Measurements from ENCODE around the gene TMEM106C.

Gene TMEM106C

GRCh38 chr12:47980779-47981495 is 17.5 kb downstream of the TMEM106C start:
- DNase-seq: no peak

- DNase-seq: no peak
Measured at GRCh38 chr12:47981496-47982260, 18.3 kb downstream of the TMEM106C start.

GRCh38 chr12:47982311-47982710 is 18.9 kb downstream of the TMEM106C start:
- no peak for DNase-seq

GRCh38 chr12:47982770-47983169 is 19.4 kb downstream of the TMEM106C start:
- no peak for DNase-seq

- DNase-seq: no peak
Measured at GRCh38 chr12:47983541-47984115, 20.2 kb downstream of the TMEM106C start.

- no peak for DNase-seq
Measured at GRCh38 chr12:47984331-47984801, 21.0 kb downstream of the TMEM106C start.

- DNase-seq: no peak
Measured at GRCh38 chr12:47985596-47986290, 22.3 kb downstream of the TMEM106C start.

- DNase-seq: no peak
Measured at GRCh38 chr12:47986291-47986660, 22.9 kb downstream of the TMEM106C start.

GRCh38 chr12:47986832-47987231 is 23.4 kb downstream of the TMEM106C start:
- DNase-seq: no peak

GRCh38 chr12:47987411-47988072 is 24.1 kb downstream of the TMEM106C start:
- DNase-seq: no peak

- no peak for DNase-seq
Measured at GRCh38 chr12:47988073-47989022, 25.0 kb downstream of the TMEM106C start.

- no peak for DNase-seq
Measured at GRCh38 chr12:47989023-47989417, 25.6 kb downstream of the TMEM106C start.

- no peak for DNase-seq
Measured at GRCh38 chr12:47989666-47990065, 26.3 kb downstream of the TMEM106C start.

- no peak for DNase-seq
Measured at GRCh38 chr12:47990351-47991105, 27.1 kb downstream of the TMEM106C start.

- no peak for DNase-seq
Measured at GRCh38 chr12:47991106-47992061, 28.0 kb downstream of the TMEM106C start.

- no peak for DNase-seq
Measured at GRCh38 chr12:47992776-47993175, 29.4 kb downstream of the TMEM106C start.

GRCh38 chr12:47993491-47993890 is 30.1 kb downstream of the TMEM106C start:
- no peak for DNase-seq

GRCh38 chr12:47995981-47996401 is 32.6 kb downstream of the TMEM106C start:
- no peak for DNase-seq

GRCh38 chr12:47997321-47997720 is 33.9 kb downstream of the TMEM106C start:
- DNase-seq: no peak

GRCh38 chr12:47999816-48000215 is 36.4 kb downstream of the TMEM106C start:
- no peak for DNase-seq
